AG04450 (cell line): Measurements from ENCODE around the gene PSTK. TPM values are rescaled to one million over a fixed set of nuclear protein-coding genes. Genes with fewer than 3 reads are reported as not detected.

ENCODE experiments used
- CTCF ChIA-PET: fragments of 300-600, 350-600 bp; formaldehyde crosslinking; extraction: SDS; loops from one replicate; lab custom pipeline; 2022; ENCODE audit warnings: antibody characterized with exemption, inconsistent platforms; lab: Charles Lee
- POLR2A ChIA-PET: fragments of 350-600 bp; formaldehyde crosslinking; extraction: SDS; loops from one replicate; lab custom pipeline; 2021; ENCODE audit warnings: antibody characterized with exemption, inconsistent platforms; lab: Yijun Ruan, JAX
- DNase-seq: peaks from one replicate; pipeline ENCODE4 v3.0.0-alpha.2; 2011; ENCODE audit warnings: low read depth, low spot score
- H3K27ac ChIP-seq: one replicate; pipeline ENCODE4 v1.5.1; 2012; ENCODE audit warnings: low read depth, low read length, control low read depth
- H3K27me3 ChIP-seq: one replicate; pipeline ENCODE4 v1.6.0; 2012; ENCODE audit warnings: low read length; ENCODE audit not compliant: control insufficient read depth, insufficient read depth
- H3K4me3 ChIP-seq: 2 replicates; pipeline ENCODE4 v1.5.1; 2011; ENCODE audit warnings: mild to moderate bottlenecking, low read depth, low read length, control low read depth
- H3K9me3 ChIP-seq: 2 replicates; pipeline ENCODE4 v1.5.1; 2012; ENCODE audit warnings: low read length; ENCODE audit not compliant: control insufficient read depth, insufficient read depth
- polyA plus RNA-seq: library from polyadenylated mRNA; depleted of rRNA; stranded (reverse); fragments of >200 nt; gene quantifications from 2 replicates; pipeline ENCODE4 v1.2.3, GENCODE V29; 2011
- TF ChIP-seq, protein P1 (sequence below): IDR thresholded peaks from 2 replicates; pipeline ENCODE4 v1.5.1; 2011; ENCODE audit warnings: low read depth, low read length, control low read depth, inconsistent platforms

Gene PSTK
- polyA plus RNA-seq, 1 experiment, result 5.1 TPM

DNA sequence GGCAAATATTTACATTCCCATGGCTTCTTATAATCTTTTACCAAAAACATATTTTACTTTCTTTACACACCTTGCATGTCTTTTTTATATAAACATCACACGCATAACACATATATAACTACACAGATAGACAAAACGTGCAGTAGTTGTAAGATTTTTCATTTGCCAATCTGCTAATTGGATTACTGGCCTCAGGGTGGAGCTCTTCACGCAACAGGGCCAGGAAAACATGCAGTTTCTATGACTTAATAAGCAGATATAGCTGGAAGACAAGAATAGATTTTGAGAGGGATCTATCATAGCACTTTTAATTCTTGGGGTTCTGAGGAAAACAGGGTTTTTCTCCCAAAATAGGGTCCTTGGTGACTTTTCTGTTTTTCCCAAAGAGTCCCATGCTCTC, 41.3 kb downstream of the PSTK start:
- H3K27me3 ChIP-seq, result no peaks in the 10 kb centered on the region
- H3K9me3 ChIP-seq, result no peaks in the 10 kb centered on the region
- CTCF ChIA-PET, result interaction anchor here (0.6 to 3.3 kb wide), 9 partner anchors 8 to 253 kb away, joined by 3 to 17 read pairs (median 4); no protein-coding TSS in a partner anchor
- H3K27ac ChIP-seq, result no peak overlapping the region
- TF ChIP-seq, protein P1, sequence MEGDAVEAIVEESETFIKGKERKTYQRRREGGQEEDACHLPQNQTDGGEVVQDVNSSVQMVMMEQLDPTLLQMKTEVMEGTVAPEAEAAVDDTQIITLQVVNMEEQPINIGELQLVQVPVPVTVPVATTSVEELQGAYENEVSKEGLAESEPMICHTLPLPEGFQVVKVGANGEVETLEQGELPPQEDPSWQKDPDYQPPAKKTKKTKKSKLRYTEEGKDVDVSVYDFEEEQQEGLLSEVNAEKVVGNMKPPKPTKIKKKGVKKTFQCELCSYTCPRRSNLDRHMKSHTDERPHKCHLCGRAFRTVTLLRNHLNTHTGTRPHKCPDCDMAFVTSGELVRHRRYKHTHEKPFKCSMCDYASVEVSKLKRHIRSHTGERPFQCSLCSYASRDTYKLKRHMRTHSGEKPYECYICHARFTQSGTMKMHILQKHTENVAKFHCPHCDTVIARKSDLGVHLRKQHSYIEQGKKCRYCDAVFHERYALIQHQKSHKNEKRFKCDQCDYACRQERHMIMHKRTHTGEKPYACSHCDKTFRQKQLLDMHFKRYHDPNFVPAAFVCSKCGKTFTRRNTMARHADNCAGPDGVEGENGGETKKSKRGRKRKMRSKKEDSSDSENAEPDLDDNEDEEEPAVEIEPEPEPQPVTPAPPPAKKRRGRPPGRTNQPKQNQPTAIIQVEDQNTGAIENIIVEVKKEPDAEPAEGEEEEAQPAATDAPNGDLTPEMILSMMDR, result peak; percentile 49
- POLR2A ChIA-PET, result no interaction called here
- no peak overlapping the region for H3K4me3 ChIP-seq
- DNase-seq, result no peak

DNA sequence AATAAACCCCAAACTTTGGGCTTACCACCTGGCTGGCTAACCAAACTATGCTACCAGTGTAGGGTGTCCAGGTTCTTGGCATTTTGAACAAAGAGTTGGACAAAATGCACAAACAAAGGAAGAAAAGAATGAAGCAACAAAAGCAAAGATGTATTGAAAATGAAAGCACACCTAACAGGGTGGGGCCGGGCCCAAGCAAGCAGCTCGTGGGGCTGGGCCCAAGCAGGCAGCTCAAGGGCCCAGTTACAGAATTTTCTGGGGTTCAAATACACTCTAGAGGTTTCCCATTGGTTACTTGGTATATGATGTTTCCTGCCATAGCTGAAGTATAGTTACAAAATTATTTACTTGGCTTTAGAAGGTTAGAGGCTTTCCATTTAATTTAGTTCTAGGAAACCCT, 44.3 kb downstream of the PSTK start:
- DNase-seq, result no peak
- ChIA-PET POLR2A (no interaction called here), CTCF (no interaction called here)
- Histone ChIP-seq H3K9me3 (no peaks in the 10 kb centered on the region), H3K27me3 (no peaks in the 10 kb centered on the region), H3K4me3 (no peak overlapping the region), H3K27ac (no peak overlapping the region)
- TF ChIP-seq, protein P1, result no peak

DNA sequence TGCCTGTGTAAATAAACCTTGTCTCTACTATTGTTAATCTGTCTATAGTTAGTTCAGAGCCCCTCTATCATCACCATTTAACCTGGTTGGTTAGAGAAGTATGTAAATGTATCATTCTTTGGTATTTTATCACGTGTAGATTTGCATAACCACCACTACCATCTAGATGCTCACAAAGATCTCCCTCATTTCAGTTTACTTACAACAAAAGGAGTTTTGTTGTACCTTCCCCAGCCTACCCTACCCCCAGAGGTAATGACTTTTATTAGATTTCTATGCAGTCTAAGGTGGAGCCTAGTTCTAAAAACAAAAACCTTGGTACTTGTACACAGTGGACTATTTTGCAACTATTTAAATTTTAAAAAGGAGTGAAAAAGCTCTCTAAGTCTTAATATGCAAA, 46.1 kb downstream of the PSTK start:
- no peak overlapping the region for H3K4me3 ChIP-seq
- no peak overlapping the region for H3K27ac ChIP-seq
- H3K9me3 ChIP-seq, result no peaks in the 10 kb centered on the region
- DNase-seq, result no peak
- ChIA-PET POLR2A (no interaction called here), CTCF (interaction anchor here (0.6 kb wide), 1 partner anchor 16 kb away, joined by 5 read pairs; no protein-coding TSS in a partner anchor)
- H3K27me3 ChIP-seq, result no peaks in the 10 kb centered on the region
- TF ChIP-seq, protein P1, result no peak

DNA sequence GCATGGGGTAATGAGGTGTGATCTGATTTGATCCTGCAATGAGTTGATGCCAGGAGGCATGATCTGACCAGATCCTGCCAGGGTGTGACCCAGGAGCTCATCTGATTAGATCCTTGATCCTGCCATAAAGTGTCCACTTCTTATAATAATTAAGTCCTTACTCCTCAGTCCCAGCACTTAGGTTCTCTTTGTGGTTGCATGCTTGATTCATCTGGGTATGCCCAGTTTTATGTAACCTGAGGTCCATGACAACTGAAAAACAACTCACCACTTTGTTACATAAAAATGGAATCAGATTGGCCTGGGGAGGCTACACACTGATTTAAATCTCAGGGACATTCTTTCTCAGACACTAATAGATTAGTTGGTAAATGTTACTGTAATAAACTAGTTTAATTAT, 47.7 kb downstream of the PSTK start:
- no peak for DNase-seq
- POLR2A ChIA-PET, result no interaction called here
- TF ChIP-seq, protein P1, result no peak
- CTCF ChIA-PET, result no interaction called here
- Histone ChIP-seq H3K27ac (no peak overlapping the region), H3K9me3 (no peaks in the 10 kb centered on the region), H3K27me3 (no peaks in the 10 kb centered on the region), H3K4me3 (no peak overlapping the region)

DNA sequence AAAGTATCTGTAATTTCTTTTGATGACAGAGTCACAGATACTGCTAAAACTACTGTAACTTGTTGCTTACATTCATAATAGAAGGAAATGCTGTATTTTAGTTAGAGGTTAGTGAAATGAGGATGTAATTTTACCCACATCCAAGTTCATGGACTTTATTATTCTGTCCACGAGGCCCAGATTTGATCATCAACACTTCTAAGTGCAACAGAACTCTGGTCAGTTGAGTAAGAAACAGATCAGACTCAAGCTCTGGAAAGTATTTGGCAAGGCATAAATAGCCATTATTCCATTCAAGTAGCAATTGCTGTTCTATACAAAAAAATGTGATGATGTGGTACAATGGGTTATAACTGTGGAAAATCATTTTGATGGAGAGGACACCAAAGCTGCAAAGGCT, 50.9 kb downstream of the PSTK start:
- ChIA-PET CTCF (interaction anchor here (0.9 to 4.1 kb wide), 2 partner anchors 11 kb away, joined by 3 to 21 read pairs; no protein-coding TSS in a partner anchor), POLR2A (no interaction called here)
- TF ChIP-seq, protein P1, result no peak
- Histone ChIP-seq H3K27me3 (no peaks in the 10 kb centered on the region), H3K9me3 (no peaks in the 10 kb centered on the region), H3K27ac (no peak overlapping the region), H3K4me3 (no peak overlapping the region)
- no peak for DNase-seq
